Spleen (tissue), 7 donors: ENCODE measurements around the gene TMEM158.

Experiments
- POLR2A ChIP-seq, 3 donors: fragments of 450-650 bp; IDR thresholded peaks; one replicate each; pipeline ENCODE4 v1.5.1; 2017; ENCODE audit warnings: antibody characterized with exemption in 3 of 3, mild to moderate bottlenecking in 1 of 3
- TF ChIP-seq, protein P1 (sequence below), 11 experiments: fragments of 200-600 bp in 7 of 11; fragments of 450-650 bp in 4 of 11; sonication (generic) in 4 of 11; IDR thresholded peaks in 8 of 11; conservative IDR thresholded peaks in 3 of 11; 1 replicate in 7 of 11; 2 replicates in 4 of 11; pipeline versions ENCODE4 v1.4.0 to v1.8.0; 2016 to 2021; ENCODE audit warnings: antibody characterized with exemption in 11 of 11, inconsistent platforms in 4 of 11, mild to moderate bottlenecking in 1 of 11
- donor health status: DM: no; HTN: no; CAD: no; lungs with moderate emphysema.
- donor health status: DM: no; HTN: no; CAD: no.
- donor health status: DM: no; HTN: no; CAD: no.

DNA sequence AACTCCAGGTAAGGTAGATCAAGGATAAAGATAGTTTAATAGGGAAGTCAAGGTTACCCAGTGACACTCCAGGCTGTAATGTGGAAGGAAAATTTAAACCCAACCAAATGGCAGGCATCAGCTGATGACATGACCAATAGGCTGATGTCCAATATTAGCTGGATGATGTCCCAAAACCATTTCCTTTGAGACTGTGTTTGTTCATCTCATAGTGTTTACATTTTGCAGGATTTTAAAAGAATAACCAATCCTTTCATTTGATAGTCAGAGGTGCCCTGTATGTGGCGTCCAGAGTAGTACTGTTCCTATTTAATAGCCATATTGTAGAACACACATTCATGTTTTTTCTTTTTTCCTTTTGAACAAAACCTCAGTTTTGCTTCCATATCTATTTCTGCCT is 23.3 kb upstream of the TMEM158 start:
- TF ChIP-seq, protein P1, sequence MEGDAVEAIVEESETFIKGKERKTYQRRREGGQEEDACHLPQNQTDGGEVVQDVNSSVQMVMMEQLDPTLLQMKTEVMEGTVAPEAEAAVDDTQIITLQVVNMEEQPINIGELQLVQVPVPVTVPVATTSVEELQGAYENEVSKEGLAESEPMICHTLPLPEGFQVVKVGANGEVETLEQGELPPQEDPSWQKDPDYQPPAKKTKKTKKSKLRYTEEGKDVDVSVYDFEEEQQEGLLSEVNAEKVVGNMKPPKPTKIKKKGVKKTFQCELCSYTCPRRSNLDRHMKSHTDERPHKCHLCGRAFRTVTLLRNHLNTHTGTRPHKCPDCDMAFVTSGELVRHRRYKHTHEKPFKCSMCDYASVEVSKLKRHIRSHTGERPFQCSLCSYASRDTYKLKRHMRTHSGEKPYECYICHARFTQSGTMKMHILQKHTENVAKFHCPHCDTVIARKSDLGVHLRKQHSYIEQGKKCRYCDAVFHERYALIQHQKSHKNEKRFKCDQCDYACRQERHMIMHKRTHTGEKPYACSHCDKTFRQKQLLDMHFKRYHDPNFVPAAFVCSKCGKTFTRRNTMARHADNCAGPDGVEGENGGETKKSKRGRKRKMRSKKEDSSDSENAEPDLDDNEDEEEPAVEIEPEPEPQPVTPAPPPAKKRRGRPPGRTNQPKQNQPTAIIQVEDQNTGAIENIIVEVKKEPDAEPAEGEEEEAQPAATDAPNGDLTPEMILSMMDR (IDR thresholded peaks at IDR 0.05 in 8 of 11, conservative IDR thresholded peaks at IDR 0.05 in 3 of 11), result no peak
- TF ChIP-seq POLR2A (IDR thresholded peaks at IDR 0.05), result no peak
